Fibroblast of villous mesenchyme (primary cell): ENCODE measurements around the gene ARHGAP12. TPM values are rescaled to one million over a fixed set of nuclear protein-coding genes. Genes with fewer than 3 reads are reported as not detected.

Source experiments
- DNase-seq: peaks from one replicate; pipeline ENCODE4 v3.0.0-alpha.2; 2010; ENCODE audit warnings: low read depth
- H3K4me3 ChIP-seq: 2 replicates; pipeline ENCODE4 v1.5.1; 2011; ENCODE audit warnings: low read depth, mild to moderate bottlenecking, low read length
- total RNA-seq: library from RNA; depleted of rRNA; stranded (reverse); fragments of >200 nt; gene quantifications from 2 replicates; pipeline ENCODE4 v1.2.3, GENCODE V29; 2012
- TF ChIP-seq, protein P1 (sequence below): IDR thresholded peaks from 2 replicates; pipeline ENCODE4 v1.5.1; 2012; ENCODE audit warnings: low read depth, mild to moderate bottlenecking, low read length; ENCODE audit not compliant: insufficient read depth

Gene ARHGAP12
- total RNA-seq, 1 donor: 57.0 TPM

- H3K4me3 ChIP-seq: peak overlapping the region; percentile 24
- no peak for DNase-seq
- TF ChIP-seq, protein P1, sequence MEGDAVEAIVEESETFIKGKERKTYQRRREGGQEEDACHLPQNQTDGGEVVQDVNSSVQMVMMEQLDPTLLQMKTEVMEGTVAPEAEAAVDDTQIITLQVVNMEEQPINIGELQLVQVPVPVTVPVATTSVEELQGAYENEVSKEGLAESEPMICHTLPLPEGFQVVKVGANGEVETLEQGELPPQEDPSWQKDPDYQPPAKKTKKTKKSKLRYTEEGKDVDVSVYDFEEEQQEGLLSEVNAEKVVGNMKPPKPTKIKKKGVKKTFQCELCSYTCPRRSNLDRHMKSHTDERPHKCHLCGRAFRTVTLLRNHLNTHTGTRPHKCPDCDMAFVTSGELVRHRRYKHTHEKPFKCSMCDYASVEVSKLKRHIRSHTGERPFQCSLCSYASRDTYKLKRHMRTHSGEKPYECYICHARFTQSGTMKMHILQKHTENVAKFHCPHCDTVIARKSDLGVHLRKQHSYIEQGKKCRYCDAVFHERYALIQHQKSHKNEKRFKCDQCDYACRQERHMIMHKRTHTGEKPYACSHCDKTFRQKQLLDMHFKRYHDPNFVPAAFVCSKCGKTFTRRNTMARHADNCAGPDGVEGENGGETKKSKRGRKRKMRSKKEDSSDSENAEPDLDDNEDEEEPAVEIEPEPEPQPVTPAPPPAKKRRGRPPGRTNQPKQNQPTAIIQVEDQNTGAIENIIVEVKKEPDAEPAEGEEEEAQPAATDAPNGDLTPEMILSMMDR: no peak
Measured at GRCh38 chr10:31948021-31948420, 19.4 kb upstream of the ARHGAP12 start.

DNA sequence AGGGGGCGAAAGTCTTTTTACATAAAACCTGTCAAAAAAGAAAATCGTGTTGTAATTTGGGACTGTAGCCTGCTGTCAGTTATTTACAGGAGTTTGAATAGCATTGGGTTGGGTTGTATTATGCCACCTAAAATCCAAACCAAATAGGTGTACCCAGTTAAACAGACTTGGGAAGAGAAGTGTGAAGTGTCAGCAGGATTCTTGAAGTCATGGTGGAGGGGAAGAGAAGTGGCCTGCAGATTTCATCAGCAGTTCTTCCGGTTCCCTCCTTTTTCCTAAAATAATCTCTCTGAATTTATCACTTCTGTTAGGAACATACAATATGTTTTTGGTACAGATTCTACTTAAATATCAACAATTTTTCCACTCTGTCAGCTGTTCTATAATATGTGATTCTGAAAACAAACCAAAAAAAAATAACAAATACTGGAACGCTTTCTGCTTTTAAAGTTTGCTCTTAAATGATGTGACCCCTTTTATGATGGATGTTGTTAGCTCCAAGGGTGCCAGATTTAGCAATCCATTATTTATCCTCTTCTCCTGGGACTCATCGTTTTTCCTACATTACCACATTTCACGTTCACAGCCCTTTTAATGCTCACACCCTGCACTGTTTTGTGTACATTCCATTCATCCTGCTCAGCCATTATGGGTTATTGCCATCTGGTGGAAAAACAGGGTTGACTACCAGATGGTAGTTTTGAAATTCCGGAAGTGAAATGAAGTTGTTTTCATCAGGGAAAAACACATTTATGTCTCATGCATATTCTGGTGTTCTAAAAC, 18.7 kb upstream of the ARHGAP12 start:
- TF ChIP-seq, protein P1: peak; percentile 43
- H3K4me3 ChIP-seq: peak overlapping the region; percentile 24
- peak; percentile 98 for DNase-seq

DNA sequence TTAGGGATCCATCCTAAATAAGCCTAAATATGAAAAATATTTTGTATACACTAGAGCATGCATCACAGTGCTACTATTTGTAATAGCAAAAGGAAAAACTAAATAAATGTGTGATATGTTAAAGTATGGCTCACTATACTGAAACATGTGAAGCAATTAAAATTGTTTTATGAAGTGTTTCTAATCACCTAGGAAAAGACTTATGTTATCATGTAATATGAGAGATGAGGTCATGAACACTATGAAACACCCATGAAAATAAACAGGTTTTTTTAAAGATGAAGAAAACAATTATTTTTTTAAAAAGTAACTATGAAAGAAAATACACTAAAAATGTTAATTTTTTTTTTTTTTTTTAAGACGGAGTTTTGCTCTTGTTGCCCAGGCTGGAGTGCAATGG, 16.8 kb upstream of the ARHGAP12 start:
- TF ChIP-seq, protein P1: no peak
- DNase-seq: no peak
- no peak overlapping the region for H3K4me3 ChIP-seq

DNA sequence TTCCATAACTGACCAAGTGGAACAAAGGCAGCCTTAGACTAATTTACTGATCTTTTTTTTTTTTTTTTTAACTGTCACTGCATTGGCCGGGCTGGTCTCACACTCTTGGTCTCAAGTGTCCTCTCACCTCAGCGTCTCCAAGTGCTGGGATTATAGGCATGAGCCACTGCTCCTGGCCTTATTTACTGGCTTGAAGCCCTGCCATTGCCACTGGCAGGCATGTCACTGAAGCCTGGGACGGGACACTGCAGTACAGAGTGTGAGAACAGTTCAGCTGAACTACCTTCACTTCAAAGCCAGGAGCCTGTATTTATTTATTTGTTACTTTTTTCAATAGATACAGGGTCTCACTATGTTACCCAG, 15.4 kb upstream of the ARHGAP12 start:
- DNase-seq: no peak
- H3K4me3 ChIP-seq: no peak overlapping the region
- TF ChIP-seq, protein P1: no peak

DNA sequence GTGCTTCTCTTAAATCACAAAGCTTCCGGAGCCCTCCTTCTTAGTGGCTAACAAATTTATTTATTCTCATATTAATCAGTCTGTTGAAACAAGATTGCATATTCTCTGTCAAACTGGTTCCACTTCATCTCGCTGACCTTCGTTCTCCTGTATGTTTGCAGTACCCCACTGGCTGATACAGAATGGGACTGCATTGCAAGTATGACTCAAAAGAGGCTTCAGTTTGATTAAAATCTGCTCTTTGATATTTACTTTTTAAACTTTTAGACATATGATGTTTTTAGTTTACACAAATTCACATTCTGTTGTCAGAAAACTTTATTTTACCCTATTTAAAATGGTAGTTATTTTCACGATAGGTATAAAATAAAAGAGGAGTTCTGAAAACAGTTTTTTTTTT, 14.3 kb upstream of the ARHGAP12 start:
- TF ChIP-seq, protein P1: no peak
- no peak for DNase-seq
- H3K4me3 ChIP-seq: no peak overlapping the region

- no peak for DNase-seq
- TF ChIP-seq, protein P1: no peak
- H3K4me3 ChIP-seq: no peak overlapping the region
Measured at GRCh38 chr10:31942435-31942834, 13.8 kb upstream of the ARHGAP12 start.
